ENCODE measurements around the gene PTGER1. TPM values are rescaled to one million over a fixed set of nuclear protein-coding genes. Genes with fewer than 3 reads are reported as not detected.
A peak's percentile ranks its signal among the peaks of the same experiment; 100 is the strongest.

PTGER1 gene
- total and polyA plus RNA-seq, 2 donors (not counting 3 experiments of a cell fraction or from before 2014, with no cell fraction given): 0.21 to 0.40 TPM

- no peak for TF ChIP-seq CTCF (IDR thresholded peaks at IDR 0.05; ENCODE audit: extremely low read depth in 1 of 2, insufficient read depth in 1 of 2, low read depth in 1 of 2, low read length in 2 of 2)
- TF ChIP-seq MAX (IDR thresholded peaks at IDR 0.05; ENCODE audit: insufficient read depth, insufficient read length): no peak
- TF ChIP-seq FOS (IDR thresholded peaks at IDR 0.05; ENCODE audit: borderline replicate concordance, insufficient read depth, low read length): no peak
- no peak for TF ChIP-seq POLR2A (IDR thresholded peaks at IDR 0.05; ENCODE audit: low read depth, low read length)
- Histone ChIP-seq H3K4me3 (replicated peaks in 1 of 3; ENCODE audit: insufficient read depth in 1 of 3, low read depth in 1 of 3, low read length in 3 of 3) (no peak overlapping the region), H3K36me3 (ENCODE audit: control insufficient read depth in 2 of 2, extremely low read depth in 1 of 2, insufficient read depth in 2 of 2, low read length in 2 of 2) (peaks cover 0 to 2% of the 10 kb centered on the region in 2 experiments), H3K79me2 (ENCODE audit: control insufficient read depth, insufficient read depth, low read length) (peaks cover 23% of the 10 kb centered on the region), H3K27me3 (ENCODE audit: control insufficient read depth in 2 of 2, insufficient read depth in 2 of 2, low read length in 2 of 2) (no peaks in the 10 kb centered on the region), H2AFZ (ENCODE audit: low read depth, low read length) (peak overlapping the region; percentile 61), H3K9ac (replicated peaks; ENCODE audit: extremely low read depth, insufficient read depth, low read length) (no peak overlapping the region), H3K4me1 (ENCODE audit: control insufficient read depth, extremely low read depth, insufficient read depth, low read length) (peaks cover 23% of the 10 kb centered on the region), H3K9me1 (replicated peaks; ENCODE audit: control insufficient read depth, extremely low read depth, insufficient read depth, low read length) (no peaks in the 10 kb centered on the region), H3K4me2 (ENCODE audit: insufficient read depth, low read length) (peak overlapping the region; percentile 6), H4K20me1 (replicated peaks; ENCODE audit: control insufficient read depth, extremely low read depth, insufficient read depth, low read length) (no peaks in the 10 kb centered on the region), H3K27ac (ENCODE audit: insufficient read depth, low read depth, low read length) (no peak overlapping the region), H3K9me3 (replicated peaks; ENCODE audit: control insufficient read depth, insufficient read depth, low read length) (no peaks in the 10 kb centered on the region)
- FAIRE-seq (peak; percentile 58), DNase-seq (ENCODE audit: low read depth, low spot score) (no peak)
- dilution Hi-C loops (cut with MboI; ENCODE audit: extremely low pct_ligation_motif_present, low sequenced_read_pairs): no loop called here
- ChIA-PET CTCF (interaction anchor here (0.7 to 2.9 kb wide), 10 partner anchors 9 to 30 kb away, joined by 3 to 13 read pairs (median 4); partner anchors contain the start of gene PTGER1), POLR2A (interaction anchor here (0.6 to 3.0 kb wide), 3 partner anchors 21 to 36 kb away, joined by 6 to 22 read pairs (median 8); partner anchors contain the start of gene DNAJB1)
- intact Hi-C loops (cut with micrococcal nuclease): loop anchor here (1.0 kb wide), 1 partner anchor 20 kb away; no protein-coding TSS in a partner anchor
- no TSS peak for BruUV-seq (replicated peaks)
Measured at GRCh38 chr19:14496834-14497227, 21.7 kb upstream of the PTGER1 start.
